ENCODE measurements around the gene DNAJC5.
A peak's percentile ranks its signal among the peaks of the same experiment; 100 is the strongest.
"Not testable (repeated sequence)": the region's sequence is repeated elsewhere in the genome, so short reads cannot be mapped to it uniquely, and the experiment has no call there.

DNAJC5 gene

GRCh38 chr20:63911176-63911575 lies 16.2 kb downstream of the DNAJC5 start:
- no peak for DNase-seq (ENCODE audit: low spot score)

GRCh38 chr20:63913768-63914167 lies 18.8 kb downstream of the DNAJC5 start:
- DNase-seq (ENCODE audit: low spot score) = no peak

- peak; percentile 46 for DNase-seq (ENCODE audit: low spot score)
Observed at GRCh38 chr20:63915471-63915870, 20.5 kb downstream of the DNAJC5 start.

- not testable (repeated sequence) for DNase-seq (ENCODE audit: low spot score)
Observed at GRCh38 chr20:63916371-63916939, 21.5 kb downstream of the DNAJC5 start.

- DNase-seq (ENCODE audit: low spot score) = no peak
Observed at GRCh38 chr20:63917811-63918210, 22.9 kb downstream of the DNAJC5 start.

- no peak for DNase-seq (ENCODE audit: low spot score)
Observed at GRCh38 chr20:63919130-63919529, 24.2 kb downstream of the DNAJC5 start.

- DNase-seq (ENCODE audit: low spot score) = no peak
Observed at GRCh38 chr20:63920226-63920625, 25.3 kb downstream of the DNAJC5 start.

GRCh38 chr20:63923651-63924050 lies 28.7 kb downstream of the DNAJC5 start:
- DNase-seq (ENCODE audit: low spot score) = no peak

- DNase-seq (ENCODE audit: low spot score) = no peak
Observed at GRCh38 chr20:63924241-63924640, 29.3 kb downstream of the DNAJC5 start.

GRCh38 chr20:63926298-63926697 lies 31.4 kb downstream of the DNAJC5 start:
- no peak for DNase-seq (ENCODE audit: low spot score)

- no peak for DNase-seq (ENCODE audit: low spot score)
Observed at GRCh38 chr20:63929071-63929470, 34.1 kb downstream of the DNAJC5 start.

- not testable (repeated sequence) for DNase-seq (ENCODE audit: low spot score)
Observed at GRCh38 chr20:63929473-63929883, 34.6 kb downstream of the DNAJC5 start.

GRCh38 chr20:63930971-63931553 lies 36.1 kb downstream of the DNAJC5 start:
- no peak for DNase-seq (ENCODE audit: low spot score)

- no peak for DNase-seq (ENCODE audit: low spot score)
Observed at GRCh38 chr20:63931735-63932134, 36.8 kb downstream of the DNAJC5 start.

- DNase-seq (ENCODE audit: low spot score) = no peak
Observed at GRCh38 chr20:63932606-63933160, 37.8 kb downstream of the DNAJC5 start.

- DNase-seq (ENCODE audit: low spot score) = no peak
Observed at GRCh38 chr20:63933646-63934045, 38.7 kb downstream of the DNAJC5 start.

GRCh38 chr20:63934271-63935068 lies 39.5 kb downstream of the DNAJC5 start:
- no peak for DNase-seq (ENCODE audit: low spot score)

GRCh38 chr20:63935447-63935846 lies 40.5 kb downstream of the DNAJC5 start:
- DNase-seq (ENCODE audit: low spot score) = no peak

- no peak for DNase-seq (ENCODE audit: low spot score)
Observed at GRCh38 chr20:63937596-63937995, 42.7 kb downstream of the DNAJC5 start.

- DNase-seq (ENCODE audit: low spot score) = no peak
Observed at GRCh38 chr20:63939061-63939935, 44.4 kb downstream of the DNAJC5 start.

- DNase-seq (ENCODE audit: low spot score) = no peak
Observed at GRCh38 chr20:63940071-63940471, 45.1 kb downstream of the DNAJC5 start.
